GOT3 (cell line): ENCODE data around the gene ETS1.

ENCODE experiments used
- DNase-seq: peaks from one replicate; lab custom pipeline; 2025; ENCODE audit warnings: mixed read lengths; lab: John Stamatoyannopoulos, UW

Gene ETS1

DNA sequence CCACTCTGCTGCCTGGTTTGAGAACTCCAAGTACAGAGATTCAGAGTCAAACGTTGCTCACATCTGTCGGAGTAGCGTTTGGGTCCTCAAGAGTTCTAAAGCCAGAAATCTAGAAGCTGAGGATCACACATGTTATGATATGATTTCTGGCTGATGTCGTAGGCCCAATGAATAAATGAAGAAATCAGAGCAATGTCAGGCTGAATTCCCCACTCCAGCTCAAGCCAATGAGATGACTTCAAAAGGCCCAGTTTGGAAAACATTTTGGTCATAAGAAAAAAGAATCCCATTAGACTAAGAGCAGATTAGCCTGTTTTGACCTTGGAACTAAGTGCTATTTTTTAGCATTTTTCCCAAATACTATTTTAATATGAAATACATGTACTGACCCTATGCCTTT is 106.7 kb downstream of the ETS1 start:
- no peak for DNase-seq

DNA sequence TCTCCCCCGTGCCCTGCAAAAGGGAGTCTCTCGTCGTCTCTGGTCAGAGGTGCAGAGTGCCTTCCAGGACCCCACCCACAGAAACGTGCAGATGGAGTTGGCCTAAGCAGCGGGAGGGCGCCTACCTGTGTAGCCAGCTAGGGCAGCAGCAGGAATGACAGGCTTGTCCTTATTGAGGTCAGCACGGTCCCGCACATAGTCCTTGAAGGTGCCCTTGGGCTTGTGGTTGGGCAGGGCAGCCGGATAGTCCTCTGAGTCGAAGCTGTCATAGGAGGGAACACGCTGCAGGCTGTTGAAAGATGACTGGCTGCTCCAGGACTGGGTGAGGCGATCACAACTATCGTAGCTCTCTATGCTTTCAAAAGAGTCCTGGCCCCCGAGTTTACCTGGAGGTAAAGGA is 107.3 kb downstream of the ETS1 start:
- no peak for DNase-seq

DNA sequence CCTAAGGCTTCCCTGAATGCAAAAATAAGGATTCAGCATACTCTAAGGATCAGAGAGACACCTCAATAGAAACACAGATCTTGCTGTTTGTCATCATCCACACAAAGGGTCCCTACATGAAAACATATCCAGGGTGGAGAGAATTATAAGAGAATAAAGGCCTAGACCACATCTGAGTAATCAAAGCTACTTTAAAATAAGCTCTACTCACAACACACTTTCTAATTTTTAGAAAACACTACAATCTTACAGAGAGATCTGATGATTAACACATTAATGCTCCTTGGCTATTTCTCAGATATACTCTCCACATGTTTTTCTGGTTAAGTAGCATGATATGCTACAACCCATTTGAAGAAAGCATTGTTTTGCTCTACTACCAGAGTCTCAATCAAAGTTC is 108.2 kb downstream of the ETS1 start:
- no peak for DNase-seq

DNA sequence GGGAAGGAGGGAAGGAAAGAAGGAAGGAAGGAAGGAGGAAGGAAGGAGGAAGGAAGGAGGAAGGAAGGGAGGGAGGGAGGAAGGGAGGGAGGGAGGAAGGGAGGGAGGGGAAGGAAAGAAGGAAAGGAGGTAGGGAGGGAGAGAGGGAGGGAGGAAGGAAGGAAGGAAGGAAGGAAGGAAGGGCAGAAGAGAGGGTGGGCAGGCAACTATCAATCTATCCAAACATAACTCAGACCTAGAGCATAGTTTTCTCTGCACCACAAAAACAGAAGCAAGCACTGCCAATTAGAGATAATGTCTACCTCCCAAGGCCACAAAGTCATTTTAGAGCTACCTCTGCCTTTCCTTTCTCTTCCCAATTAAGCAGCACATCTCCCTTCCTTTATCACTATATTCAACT is 109.1 kb downstream of the ETS1 start:
- no peak for DNase-seq

DNA sequence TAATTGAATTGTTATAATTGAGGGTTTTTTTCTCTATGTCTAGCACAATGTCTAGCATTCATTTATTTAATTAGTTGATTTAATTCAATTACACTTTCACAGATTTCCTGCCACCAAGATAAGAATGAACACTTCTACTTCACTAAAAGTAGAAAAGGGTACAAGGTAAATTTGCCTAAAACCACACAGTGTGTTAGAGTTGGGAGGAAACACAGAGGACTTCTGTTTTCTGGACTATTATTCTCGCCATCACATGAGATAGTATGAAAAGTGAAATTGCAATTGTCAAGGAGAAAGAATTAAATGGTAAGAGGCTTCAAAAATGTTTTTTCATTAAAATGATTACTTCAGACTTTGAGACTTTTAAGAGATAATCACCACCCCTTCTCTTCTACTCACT is 109.5 kb downstream of the ETS1 start:
- DNase-seq, result no peak

DNA sequence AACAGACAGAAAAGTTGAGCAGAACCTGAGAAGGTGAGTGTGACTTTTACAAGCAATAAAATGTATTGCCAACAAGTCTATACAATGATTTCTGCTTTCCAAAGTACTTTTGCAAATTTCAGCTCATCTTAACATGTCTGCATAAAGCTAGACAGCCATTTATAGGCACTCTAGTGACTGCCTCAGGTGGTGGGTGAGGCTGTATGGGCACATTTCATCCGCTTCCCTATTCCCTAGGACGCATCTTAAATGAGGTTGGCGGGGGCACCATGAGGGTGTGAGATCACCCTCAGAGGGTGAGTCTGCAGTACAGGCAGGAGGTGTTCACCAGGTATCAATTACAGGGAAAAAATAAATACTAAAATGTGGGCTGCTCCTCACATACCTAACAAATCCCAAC is 110.1 kb downstream of the ETS1 start:
- DNase-seq, result no peak

DNA sequence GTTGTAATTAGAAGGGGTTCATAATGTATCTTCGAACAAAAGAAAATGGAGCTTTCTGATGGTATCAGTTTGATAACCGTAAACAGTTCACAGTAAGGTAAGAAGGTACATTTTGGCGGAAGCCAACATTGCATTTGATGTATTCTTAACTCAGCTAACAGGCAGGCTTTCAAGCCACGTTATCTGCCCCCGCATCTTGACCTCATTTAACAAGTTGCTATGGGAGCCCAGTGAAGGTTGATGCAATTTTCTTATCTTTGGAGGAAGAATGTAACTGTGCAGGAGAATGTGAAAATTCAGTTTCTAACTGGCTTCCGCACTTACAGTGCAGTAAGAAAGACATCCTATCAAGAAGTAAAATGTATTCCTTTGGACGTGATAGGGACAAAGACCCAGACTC is 110.6 kb downstream of the ETS1 start:
- no peak for DNase-seq

DNA sequence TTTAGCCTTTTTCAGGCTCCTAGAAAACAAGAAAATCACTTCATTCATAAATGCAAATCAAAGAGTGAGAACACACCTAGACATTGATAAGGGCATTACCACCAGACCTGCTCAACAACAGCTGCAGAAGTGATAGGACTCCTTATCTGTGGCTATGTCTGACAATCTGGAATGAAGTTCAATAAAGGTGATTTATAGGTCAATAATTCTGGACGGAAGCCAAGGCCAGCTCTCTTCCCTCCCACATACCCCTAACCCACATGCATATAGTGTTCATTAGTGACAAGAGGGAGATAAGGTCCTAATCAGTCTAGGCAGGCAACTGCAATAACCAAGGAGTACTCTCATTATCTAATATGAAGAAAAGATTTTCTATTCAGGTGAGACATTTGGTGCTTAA is 111.3 kb downstream of the ETS1 start:
- no peak for DNase-seq

DNA sequence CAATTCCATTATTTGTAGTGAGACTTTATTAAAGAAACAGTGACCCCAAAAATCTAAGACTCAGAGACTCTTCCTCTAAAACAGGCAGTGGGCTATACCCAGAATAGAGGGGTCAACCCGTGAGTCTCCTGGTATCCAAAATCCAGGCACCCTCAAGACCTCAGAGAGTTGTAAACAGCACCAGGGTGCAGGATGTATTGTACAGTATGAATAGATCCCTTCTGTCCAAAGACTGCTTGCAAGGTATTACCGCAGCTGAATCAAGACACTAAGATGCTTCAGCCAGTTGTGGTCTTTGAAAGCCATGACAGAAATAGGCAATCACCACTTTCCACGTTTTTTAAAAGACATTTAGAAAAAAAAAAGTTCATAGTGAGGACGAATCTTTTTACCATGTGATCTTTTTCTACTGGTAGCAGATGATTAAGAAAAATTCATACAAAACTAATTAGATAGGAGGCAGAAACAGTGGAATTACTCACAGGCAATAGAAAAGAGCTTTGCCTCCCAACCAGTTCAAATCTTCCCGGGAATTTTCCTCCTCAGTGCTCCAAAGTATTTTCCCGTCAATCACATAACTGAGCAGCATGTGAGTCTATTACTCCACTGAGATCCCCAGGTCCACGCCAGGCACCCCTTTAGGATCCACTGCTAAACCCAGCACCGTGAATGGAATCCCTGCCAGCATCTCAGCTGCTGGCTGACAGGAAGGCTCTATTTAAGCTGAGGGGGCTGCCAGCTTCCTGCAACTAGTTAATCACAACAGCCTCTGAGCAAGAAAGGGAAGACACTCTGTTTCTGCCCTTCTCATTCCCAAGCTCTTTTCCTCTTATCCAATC is 113.1 kb downstream of the ETS1 start:
- no peak for DNase-seq

DNA sequence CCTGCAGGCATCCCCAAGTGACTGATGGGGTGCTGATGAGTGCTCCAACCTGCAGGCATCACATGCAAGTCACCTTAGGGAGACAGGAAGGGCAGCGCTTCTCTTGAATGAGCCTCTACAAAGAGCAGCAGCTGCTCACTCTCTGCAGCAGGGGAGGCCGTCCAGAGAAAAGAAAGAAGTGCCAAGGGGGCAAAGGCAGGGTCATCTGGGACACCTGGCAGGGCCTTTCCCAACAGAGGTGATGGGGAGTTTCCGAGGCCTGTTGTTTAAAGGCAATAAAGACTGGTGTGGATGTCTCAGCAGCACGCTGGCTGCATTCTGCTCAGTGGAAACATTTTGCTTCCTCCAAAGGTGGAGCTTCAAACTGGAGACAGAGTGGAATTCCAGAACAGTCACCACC is 113.7 kb downstream of the ETS1 start:
- DNase-seq, result no peak

DNA sequence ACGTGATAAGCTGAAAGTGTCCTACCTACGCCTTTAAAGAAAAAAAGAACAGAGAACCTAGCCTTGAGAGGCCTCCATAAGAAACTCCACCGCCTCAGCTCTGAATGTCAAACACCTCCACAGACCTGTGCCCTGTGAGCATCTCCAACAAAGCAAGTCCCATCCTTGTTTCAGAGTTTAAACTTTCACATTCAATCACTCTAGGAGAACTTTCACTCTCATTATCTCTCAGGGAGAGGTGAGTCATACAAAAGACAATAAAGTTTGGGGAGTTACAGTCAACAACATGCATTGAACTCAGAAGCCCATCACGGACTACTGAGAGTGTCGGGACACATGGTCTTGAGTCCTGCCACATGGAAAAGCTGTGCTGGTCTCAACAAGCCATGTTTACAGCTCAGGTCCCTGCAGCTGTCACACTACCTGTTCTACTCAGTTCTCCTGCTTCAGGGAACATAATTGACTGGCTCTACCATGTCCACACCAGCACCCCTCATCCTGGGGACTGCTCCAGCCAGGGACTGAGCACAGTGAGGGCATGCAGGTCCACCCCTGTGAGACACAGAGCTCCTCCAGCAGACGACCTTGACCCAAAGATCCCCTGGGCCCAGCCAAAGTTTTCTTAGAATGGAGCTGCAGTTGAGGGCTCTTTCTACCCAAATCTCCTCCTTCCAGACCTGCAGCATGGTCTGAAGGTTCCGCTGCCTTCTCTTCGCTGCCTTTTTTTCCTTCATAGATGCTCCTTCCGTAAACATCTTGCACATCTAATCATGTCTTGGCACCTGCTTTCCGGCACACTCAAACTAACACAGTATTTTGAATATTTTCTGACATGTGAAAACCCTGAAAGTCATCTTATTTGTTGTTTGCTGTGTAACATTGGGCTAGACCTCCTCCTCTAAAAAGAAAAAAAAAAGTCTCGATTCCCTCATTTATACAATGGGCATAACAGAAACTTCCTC is 114.9 kb downstream of the ETS1 start:
- DNase-seq, result no peak

DNA sequence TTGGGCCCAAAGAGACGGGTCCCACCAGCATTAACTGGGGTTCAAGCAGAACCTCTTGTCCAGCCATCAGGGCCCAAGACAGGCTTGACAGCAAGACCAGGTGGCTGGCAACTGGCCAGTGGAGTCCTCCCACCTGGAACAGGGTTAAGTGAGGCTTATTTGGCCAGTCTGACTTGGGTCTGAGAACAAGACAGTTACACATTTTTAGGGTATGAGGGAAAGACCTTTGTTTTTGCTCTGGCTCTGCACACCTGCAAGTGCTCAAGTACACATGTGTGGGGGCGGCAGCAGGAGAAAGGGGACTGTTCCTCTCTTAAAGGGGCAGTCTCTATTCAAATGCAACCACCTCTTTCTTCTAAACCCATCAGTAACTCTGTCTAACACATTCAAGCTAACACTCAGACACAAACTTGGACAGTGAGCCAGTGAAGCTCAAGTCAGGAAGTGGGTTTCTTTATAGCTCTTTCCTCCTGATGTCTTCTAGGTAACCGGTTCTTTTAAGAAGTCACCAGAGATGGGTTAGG is 116.2 kb downstream of the ETS1 start:
- no peak for DNase-seq

DNA sequence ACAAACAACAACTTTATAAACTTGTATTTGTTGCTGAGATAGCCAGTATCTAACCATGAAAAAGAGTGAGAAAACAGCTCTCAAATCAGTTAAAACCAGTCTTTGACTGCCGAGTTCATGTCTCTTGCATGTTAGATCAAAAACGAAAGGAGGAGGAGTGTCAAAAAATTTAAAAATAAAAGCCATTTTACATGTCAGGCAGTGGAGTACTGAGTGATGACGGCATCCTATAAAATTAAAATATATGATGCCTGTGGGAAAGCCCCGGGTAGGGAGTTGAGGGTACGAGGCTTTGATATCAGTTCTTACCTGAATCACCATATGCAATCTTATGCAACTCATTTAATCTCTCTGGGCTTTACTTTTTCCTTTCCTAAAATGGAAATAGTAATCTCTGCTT is 117.3 kb downstream of the ETS1 start:
- DNase-seq, result no peak

DNA sequence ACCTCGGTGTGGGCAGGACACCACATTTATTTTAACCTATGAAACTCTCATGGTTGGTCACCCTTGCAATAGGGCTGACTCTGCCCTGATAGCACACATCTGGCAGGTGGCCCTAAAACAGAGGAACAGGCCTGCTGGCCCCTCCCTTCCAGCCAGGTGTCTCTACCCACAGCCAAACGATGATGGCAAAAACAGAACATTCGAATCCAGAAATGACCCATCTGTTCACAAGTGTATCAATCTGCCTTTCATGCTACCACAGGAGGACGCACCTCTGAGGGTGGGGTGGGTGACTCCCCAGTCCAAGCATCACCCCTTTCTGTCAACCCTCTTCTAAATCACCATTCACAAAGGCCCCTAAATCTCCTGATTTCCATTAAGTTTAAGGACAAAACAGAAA is 118.1 kb downstream of the ETS1 start:
- no peak for DNase-seq

DNA sequence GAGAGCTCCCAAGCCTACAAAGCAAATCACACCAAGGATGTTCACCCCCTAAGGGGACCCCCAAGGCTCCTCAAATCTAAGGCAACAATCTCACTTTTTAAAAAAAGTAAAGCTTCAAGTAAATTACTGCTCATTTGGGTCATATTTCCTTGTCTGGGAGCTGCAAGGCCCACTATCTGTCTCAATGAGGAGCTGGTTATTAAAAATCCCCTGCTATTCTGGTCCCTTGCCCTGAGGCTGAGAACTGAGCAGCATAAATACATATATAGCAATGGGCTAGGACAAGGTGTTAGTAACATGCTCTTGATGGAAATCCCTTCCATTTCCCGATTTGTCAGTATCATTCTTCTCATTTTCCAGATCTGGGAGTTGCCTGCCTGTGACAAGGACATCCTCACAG is 119.2 kb downstream of the ETS1 start:
- DNase-seq, result no peak

DNA sequence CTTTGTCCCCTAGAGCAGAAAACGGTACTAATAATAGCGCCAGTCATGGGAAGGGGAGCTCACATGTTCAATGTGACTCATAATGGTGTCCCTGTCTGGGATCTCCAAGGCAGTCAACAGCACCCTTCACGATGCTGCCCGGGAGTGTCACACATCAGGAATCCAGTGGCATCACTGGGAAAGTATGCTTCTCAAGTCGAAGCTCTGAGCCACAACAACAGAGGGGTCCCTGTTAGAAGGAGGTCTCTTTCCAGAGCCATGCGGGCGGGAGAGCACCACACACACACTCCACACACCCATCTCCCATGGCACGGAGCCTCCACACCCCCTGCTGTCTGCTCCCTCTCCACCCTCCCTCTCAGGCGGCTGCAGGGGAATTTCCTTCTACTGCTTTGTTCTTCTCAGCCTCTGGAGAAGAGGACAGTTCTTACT is 119.7 kb downstream of the ETS1 start:
- DNase-seq, result no peak

DNA sequence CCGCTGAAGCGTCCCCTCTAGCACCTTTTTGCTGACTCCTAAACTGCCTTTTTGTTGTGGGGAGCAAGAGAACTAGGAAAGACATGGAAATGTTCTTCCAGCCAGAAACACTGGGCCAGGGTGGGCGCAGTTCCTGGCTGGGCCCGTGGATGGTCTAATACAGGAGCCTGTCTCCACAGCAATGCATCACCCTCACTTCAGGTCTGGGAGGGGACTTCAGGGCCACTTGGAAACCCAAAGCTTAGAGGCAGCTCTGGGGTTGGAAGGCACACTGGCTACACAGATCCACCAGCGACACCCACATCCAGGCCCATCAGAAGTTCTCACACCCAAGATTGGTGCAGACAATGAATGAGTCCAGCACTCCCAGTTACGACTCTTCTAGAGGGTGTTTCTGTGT is 120.3 kb downstream of the ETS1 start:
- DNase-seq, result no peak

DNA sequence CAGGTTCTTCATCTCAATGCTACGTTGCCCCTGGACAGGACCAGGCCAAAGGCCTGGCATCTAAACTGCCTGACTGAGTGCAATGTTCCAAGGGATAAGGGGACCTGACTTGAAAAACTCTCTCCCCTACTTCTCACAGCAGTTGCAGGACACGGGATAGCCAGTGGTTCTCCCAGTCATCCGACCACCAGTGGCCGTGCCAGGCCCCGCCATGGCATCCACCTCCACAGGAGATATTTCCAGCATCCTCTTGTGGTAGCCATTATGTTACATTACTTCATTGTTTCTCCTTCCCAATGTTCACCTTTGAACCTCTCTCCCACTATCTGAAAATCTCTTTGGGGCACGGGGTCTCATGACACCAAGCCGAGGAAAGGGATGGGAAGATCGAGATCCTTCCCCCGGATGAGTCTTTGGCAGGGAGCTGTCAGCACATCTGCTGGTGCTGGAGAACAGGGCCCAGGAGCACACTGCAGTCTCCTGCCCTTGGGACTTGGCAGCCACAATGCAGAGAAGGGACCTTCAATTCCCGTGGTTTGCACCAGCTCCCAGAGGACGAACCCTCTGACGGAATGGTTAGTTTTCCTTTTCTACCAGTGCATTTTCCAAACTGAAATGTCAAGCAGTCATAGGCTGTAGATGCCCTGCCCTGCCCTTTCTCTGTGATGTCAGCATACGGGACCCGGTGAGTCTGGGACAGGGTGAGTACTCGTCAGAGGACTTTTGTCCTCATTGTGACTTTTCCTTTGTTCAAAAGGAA is 121.2 kb downstream of the ETS1 start:
- DNase-seq, result no peak

DNA sequence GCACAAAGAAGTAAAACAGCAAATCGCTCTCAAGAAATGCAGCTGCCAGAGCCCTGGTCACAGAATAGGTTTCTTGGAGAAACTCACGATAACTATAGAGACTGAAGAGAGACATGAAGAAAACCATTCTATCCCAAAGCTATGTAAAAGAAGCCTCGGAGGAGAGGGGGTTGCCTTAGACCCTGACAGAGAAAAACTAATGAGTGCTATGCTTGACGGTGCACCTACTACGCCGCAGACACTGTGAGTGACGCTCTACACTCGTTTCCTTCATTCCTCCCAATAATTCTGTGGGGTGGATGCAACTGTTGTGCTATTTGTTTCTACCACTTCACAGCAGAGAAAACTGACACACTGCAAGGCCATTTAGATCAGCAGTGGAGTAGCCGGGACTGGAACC is 121.8 kb downstream of the ETS1 start:
- DNase-seq, result no peak

DNA sequence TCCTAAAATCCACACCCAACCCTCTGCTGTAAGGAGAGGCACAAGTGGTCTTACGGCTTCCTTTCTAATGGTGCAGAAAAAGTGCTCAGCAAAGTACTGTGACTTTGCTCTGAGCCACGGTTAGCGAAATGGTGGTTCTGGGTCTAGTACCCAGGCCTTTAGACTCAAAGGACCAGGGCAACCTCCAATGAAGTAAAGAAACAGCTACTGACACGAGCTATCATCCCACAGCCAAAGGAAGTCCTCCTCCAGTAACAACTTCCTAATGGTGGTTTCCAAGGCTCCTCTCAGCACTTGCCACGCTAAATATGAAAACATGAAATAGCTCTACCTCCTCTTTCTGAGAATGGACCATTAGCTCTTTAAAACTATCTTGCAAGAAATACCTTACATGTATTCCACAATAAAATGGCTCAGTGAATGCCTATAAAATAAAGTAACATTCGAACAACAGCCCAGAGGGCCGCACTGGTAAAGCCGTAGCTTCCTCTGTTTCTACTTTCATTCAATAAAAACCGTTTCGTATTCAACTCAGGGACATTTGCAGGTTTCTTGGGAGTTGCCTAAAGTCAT is 122.4 kb downstream of the ETS1 start:
- DNase-seq, result no peak

DNA sequence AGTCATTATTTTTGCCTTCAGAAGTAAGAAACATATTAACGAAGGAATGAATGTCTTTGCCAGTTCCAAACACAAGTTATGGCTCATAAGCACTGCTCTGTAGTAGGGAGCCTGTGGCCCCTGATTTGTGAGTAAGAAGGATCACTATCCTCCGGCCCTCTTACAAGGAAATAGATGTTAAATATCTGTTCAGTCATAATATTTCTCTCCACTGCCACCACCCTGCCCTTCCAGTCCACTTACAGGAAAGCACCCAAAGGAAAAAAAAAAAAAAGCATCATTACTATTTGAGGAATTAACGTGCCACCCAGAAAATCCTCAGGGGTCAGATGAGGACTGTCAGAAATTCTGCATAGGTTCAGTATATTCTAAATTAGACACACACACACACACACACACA is 123.4 kb downstream of the ETS1 start:
- DNase-seq, result no peak

DNA sequence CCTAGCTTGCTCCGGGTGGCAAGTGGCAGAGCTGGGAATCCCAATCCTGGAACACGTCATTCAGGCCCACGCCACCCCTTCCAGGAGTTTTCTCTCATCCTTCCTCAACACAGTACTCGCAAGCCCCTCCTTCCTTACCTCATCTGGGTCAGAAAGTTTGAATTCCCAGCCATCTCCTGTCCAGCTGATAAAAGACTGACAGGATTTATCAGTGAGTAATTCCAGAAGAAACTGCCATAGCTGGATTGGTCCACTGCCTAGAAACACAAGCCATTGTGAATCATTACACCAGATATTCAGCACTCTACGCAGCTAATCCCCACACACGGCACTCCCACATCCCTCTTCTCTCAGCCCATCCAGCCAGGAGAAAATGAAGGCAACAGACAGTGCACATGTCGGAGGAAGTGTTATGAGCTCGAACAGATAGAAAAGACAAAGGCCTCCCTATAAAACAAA is 124.0 kb downstream of the ETS1 start:
- no peak for DNase-seq
